ENCODE data around the gene ARMH1.

ARMH1 gene

DNA sequence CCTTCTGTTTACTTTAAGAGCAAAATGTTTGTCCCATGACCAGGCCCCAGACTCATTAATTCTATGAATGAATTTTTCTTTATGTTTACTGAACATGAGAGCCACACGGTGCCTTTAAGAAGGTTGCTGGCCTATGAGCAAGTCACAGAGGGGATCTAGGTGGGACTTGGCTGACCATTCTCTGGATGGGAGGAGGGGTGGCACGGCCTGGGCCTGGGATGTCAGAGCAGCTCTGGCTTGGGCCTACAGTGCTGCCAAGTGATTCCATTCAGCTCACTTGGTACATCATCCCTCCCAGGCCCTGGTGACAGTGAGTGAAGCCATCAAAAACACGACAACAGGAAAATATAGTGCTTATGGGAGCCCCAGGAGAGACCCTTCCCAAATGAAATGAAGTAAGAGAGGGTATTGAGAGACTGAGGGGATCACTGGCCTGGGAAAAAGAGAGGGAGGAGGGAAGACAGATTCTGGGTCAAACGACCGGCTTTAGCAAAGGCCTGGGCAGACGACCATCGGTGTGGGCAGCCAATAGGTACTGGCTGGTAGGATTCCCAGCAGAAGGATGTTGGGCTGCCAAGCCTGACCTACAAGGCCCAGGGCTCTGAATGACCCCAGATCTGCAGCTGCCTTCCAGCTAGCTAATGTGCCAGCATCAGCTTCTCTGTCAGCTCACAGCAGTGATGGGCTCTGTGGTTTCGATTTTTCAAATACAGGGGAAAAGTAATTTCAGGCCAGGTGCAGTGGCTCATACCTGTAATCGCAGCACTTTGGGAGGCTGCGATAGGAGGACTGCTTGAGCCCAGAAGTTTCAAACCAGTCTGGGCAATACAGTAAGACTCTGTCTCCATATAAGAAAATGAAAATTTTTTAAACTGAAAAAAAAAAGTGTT lies 3.5 kb upstream of the ARMH1 start:
- no peak for DNase-seq (ENCODE audit: low read depth)

DNA sequence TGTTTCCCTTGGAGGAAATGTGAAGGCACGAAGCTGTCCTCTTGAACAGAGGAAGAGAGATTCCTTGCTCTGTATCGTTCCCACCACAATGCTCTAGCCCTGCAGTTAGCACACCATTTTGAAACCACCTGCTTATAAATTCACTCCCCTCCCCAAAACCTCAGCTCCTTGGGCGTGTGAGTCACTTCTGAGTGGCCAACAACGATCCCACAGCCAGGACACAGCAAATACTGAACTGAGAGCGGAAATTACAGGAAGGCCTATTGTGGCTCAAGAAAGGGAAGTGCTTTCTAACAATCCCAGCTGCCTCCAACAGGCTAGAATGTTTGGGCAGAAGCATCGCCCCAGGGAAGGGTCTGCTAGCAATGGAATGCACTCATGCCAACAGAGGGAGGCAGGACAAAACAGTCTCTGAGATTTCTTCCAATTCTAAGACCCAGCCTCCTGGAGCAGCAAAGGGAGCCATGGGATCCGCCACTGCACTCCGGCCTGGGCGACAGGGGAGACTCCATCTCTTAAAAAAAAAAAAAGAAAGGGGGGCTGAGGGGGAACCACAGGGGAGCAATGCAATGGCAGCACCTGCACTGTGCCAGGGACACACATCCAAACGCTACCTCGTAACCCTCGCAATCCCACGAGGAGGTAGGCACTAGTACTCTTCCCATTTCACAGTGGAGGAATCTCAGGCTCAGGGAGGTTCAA lies 2.1 kb upstream of the ARMH1 start:
- DNase-seq (ENCODE audit: low read depth): peak; percentile 89

DNA sequence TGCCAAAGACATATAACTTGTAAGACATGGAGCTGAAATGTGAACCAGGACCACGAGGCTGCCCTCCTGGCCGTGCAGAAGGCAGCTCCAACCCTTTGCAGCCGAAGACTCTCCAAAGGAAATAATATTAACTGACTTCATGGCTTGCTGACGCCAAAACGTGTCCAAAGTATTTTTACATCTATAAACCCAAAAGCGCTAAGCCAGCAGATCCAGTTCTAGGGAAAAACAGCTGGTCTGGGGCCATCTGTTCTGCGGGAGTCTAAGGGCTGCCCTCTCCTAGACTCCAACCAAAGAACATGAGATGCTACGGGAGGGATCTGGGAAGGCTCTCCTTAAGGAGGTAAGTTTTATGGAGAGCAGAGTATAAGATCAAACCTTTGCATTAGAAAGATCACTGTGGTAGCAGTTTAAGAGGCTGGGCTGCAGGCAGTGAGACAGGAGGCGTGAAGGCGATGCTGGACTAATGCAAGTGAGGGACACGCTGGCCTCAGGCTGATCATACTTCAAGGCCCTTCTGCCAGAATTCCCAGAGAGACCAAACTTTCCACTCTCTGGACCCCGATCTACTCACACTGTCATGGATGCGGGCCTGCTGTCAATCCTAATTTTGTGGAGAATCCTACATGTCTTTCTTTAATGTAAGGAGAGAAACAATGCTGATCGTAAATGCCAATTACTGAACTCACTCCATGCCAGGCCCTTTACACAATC lies 1.4 kb upstream of the ARMH1 start:
- peak; percentile 7 for DNase-seq (ENCODE audit: low read depth)

DNA sequence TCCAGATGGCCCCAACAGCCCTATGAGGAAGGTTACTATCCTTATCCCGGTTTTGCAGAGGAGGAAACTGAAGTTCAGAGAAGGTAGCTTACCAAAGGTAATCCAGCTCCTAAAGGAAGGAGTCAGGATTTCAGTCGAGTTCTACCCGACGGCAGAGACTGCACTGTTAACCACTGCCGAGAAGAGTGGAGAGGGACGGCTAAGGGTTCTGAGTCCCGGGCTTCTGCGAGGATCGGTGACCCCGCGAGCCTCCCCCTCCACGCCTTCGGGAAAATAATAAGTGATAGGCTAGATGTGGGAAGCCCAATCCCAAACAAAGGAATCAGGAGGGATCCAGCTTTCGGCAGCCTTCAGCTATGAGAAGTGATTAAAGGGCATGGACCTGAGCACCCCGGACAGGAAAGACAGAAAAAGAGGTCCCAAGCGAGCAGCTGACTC lies 820 bp upstream of the ARMH1 start:
- DNase-seq (ENCODE audit: low read depth): no peak

DNA sequence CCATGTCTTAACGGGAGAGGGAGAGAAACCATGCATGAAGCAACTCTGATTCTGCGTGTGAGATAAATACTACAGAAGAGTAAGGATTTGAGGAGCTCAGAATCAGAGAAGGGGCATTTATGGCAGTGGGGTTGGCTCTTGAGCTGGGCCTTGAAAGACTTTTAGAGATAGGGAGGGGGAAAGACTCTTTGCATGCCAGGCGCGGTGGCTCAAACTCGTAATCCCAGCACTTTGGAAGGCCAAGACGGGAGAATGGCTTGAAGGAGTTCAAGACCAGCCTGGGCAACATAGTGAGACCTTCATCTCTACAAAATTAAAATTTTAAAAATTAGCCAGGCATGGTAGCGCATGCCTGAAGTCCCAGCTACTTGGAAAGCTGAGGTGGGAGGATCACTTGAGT lies 672 bp downstream of the ARMH1 start:
- no peak for DNase-seq (ENCODE audit: low read depth)

DNA sequence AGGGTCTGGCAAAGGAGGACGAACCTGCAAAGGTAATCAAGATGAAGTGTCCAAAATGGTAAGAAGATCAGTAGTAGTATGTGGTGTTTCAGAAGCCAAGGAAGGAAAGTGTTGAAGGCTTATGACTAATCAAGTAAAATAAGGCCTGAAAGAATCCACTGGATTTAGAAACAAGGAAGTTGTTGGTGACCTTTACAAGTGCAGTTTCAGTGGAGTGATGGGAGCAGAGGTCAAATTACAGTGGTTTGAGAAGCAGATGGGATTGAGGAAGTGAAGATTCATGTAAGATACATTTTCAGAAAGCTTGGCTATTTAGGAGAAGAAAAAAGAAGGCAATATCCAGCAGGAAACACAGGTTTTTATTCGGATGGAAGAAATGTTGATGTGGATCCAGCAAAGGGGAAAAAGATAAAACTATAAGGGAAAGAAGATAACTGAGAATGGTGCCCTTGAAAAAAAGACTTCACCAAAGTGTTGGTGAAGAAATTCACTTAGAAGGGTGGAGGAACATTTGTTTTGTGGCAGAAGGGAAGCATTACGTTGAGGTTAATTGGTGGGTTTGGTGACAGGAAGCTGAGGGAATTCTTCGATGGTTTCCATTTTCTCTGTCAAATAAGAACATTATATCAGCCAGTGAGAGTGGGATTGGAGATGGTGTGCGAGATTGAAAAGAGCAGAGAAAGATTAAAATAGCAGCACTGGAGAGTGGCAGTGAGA lies 2.1 kb downstream of the ARMH1 start:
- peak; percentile 73 for DNase-seq (ENCODE audit: low read depth)

DNA sequence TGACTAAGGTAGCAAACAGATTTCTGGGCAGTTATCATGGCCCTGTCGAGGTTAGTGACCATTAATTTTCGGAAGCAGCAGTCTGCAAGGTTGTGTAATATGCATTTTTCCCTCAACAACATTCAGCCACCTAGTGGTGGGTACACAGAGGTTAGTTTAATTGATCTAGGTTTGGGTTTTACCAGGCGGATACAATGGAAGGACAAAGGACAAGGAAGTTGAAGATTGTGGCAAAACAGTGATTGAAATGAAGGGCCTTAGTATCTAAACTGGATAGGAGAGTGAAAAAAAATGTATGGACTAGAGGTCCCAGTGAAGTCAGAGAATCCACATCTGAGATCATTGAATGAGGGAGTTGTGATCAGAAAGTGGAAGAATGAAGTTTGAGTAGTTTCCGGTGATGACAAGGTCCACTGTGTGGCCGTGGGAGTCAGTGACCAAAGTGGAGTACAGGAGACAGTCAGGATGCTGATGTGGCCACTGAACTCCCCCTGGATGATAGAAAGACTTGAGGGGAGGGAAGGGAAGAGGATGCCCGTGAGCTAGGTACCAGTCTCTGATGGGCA lies 2.8 kb downstream of the ARMH1 start:
- peak; percentile 77 for DNase-seq (ENCODE audit: low read depth)

DNA sequence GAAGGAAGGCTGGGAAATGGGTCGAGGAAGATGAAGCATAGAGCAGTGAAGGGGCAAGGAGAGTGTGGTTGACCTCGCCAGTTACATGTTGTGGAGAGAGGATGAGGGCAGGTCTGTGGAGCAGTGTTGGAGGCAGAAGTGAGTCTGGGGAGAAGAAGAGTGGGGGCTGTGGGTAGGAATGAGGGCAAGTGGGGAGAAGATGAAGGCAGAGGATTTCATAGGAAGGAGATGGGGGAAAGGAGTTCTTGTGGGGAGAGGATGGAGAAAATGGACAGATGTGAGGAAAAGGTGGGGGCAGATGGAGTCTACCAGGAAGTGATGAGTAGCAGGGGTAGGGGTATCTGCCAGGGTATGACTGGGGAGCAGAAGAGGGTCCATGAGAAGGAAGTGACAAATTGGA lies 3.6 kb downstream of the ARMH1 start:
- DNase-seq (ENCODE audit: low read depth): no peak

DNA sequence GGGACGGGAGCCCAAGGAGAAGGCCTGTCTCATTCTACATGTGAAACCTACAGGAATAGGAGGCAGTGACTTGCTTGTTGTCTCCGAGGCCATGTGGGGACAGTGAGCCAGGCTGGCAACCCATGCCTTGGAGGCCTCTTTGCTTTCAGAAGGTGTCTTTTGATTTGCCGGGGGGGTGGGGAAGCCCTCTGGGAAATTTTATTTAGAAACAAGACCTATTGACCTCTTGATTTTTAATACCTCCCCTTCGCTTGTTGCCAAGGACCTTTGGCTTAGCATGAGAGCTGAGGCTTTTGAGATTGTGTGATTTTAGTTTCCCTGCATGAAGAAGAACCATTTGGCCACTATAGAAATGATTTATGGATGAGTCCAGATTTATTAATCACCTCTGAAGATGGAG lies 4.1 kb downstream of the ARMH1 start:
- DNase-seq (ENCODE audit: low read depth): no peak

DNA sequence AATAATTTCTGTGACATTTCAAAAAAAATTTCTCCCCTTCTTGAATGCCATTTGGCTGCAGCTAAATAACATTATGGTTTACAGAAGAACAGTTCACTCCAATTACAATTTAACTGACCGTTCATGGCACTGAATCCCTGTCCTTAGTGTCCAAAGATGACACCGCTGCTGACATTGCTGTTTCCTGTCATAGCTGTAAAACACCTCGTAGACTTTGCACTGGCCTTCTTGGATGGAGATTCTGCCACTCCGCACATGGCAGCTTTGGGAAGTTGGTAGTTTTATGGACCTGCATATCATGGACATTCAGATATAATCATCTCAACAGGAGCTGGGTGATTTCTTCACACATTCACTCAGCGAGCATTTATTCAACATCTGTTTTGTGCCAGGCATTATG lies 5.0 kb downstream of the ARMH1 start:
- no peak for DNase-seq (ENCODE audit: low read depth)

DNA sequence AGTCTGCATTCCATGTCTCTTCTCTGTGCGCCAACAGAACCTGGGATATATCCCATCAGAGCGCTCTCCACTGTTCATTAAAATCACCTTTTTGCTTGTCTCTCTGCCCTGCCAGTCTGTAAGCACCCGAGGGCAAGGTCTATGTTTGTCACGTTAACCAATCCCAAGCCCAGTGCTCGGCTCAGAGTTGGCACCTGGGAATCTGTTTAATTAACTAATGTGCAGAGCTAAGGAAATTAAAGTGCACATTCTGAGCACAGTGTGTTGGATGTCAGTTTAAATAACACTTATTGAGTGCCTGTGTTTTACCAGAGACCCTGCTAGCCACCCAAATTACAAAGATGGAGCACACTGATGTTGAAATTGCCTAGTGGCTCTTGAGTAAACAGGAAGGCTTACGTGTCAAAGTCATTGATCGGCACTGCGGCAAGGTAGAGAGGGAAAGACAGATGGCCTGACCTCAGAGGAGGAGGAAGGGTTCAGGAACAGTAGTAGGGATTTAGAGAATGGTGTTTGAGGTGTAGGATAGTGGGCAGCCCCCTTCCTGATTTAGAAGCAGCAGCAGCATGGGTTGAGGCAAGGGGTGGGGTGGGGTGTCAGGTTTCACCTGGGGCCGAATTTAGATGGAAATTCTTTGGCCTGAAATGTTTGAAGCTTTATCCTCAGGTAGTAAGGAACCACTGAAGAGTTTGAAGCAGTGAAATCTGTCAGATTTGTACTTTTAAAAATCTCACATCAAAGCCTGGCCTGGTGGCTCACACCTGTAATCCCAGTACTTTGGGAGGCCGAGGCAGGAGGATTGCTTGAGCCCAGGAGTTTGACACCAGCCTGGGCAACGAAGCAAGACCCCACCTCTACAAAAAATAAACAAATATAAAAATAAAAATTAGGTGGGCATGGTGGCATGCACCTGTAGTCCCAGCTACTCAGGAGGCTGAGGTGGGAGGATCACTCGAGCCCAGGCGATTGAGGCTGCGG lies 7.7 kb downstream of the ARMH1 start:
- DNase-seq (ENCODE audit: low read depth): no peak

DNA sequence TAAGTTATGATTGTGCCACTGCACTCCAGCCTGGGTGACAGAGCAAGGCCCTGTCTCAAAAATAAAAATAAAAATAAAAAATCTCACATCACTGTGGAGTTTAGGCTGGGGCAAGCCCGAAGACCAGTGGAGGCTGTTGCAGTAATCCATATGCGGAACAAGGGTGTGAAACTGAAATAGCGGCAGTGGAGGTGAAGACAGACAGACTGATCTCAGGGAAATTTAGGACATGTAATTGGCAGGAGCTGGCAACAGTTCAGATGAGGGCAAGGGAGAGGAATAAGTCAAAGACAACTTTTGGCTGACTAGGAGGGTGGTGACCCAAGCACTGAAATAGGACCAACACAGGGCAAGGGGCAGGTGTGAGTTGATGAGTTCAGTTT lies 8.4 kb downstream of the ARMH1 start:
- DNase-seq (ENCODE audit: low read depth): no peak

DNA sequence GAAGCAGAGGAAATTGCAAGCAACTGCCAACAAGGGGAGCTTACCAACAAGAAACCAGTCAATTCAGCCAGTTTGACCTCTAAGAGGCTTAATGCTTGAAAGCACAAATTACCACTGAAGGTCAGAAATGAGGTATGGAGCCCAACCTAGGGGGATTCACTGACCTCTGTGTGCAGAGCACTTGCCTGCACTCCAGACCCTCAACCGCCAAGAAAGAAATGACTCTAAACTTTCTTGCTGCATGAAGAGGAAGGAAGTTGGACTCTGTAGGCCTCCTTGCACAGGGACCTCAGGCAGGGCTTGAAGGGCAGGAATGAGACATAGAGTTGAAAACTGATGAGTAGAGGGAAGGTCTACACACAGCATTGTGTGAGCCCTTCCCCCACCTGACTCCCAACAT lies 10.0 kb downstream of the ARMH1 start:
- DNase-seq (ENCODE audit: low read depth): no peak

DNA sequence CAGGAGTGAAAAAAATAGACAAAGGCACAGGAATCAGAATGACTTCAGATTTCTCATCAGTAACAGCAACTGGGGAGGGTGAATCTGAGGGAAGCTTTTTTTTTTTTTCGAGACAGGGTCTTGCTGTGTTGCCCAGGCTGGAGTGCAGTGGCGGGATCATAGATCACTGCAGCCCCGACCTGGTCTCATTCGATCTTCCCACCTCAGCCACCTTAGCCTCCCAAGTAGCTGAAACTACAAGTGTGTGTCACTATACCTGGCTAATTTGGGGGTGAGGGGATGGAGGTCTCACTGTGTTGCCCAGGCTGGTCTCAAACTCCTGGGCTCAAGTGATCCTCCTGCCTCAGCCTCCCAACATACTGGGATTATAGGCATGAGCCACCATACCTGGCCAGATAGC lies 10.7 kb downstream of the ARMH1 start:
- no peak for DNase-seq (ENCODE audit: low read depth)

DNA sequence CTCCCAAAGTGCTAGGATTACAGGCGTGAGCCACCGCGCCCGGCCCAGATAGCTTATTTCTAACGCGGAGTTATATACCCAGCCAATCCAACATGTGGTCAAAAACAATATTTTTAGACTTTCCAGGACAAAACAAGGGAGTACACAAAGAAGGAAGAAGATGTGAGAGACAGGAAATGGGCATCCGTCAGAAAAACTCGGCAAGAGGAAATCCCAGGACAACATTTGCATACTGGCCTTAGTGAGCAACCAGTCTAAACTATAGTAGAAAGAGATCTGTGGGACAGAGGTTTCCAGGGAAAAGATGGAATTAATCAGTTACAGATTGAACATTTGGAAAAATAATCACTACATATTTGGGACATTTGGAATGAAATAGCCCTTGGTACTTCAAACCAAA lies 11.4 kb downstream of the ARMH1 start:
- DNase-seq (ENCODE audit: low read depth): peak; percentile 15

DNA sequence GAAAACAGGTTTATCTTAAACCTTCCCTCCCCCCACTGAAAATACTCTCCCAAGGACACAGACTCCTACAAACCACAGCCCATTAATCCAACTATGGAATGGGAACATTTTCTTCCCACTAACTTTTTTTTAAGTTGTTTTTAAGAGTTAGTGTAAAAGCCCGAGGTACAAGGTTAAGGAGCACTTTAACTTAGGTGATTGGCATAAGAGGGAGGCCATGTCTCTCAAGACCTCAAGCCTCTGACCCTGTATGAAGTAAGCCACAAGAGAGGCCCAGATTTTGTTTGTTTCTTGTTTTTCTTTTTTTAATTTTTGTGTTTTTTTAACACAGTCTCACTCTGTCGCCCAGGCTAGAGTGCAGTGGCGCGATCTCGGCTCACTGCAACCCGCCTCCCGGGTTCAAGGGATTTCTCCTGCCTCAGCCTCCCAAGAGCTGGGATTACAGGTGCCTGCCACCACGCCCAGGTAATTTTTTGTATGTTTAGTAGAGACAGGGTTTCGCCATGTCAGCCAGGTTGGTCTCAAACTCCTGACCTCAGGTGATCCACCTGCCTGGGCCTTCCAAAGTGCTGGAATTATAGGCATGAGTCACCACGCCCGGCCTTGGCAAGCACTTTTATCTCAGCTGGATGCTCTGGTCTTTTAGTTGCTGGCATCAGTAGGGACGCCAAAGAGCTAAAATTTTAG lies 14.4 kb downstream of the ARMH1 start:
- DNase-seq (ENCODE audit: low read depth): no peak

DNA sequence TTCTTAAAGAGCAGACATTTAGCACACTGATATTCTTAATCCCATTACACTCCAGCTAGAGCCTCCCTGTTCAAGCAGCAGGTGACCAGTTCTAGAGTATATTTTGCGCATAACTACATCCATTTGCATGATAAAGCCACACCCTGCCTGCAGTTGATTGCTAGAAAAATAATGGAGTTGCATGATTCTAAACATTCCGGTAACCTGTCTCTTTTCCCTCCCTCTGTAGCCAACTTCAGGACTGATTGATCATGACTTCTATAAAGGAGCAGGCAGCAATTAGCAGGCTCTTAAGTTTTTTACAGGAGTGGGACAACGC lies 14.9 kb downstream of the ARMH1 start:
- no peak for DNase-seq (ENCODE audit: low read depth)

DNA sequence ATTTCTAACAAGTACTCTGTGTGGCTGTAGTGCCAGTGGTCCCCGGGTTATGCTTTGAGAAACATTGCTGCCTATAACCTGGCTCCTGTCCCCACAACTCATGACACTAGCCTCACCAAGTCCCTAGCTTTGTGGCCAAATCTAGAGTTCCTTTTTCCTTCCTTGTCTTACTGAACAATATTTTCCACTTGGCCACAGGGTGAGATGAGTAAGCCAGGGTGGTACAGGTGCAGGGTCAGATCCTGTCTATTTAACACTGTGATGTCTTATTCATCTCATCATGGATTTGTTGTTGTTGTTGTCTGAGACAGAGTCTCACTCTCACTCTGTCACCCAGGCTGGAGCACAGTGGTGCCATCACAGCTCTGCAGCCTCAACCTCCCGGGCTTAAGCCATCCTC lies 18.6 kb downstream of the ARMH1 start:
- DNase-seq (ENCODE audit: low read depth): no peak

DNA sequence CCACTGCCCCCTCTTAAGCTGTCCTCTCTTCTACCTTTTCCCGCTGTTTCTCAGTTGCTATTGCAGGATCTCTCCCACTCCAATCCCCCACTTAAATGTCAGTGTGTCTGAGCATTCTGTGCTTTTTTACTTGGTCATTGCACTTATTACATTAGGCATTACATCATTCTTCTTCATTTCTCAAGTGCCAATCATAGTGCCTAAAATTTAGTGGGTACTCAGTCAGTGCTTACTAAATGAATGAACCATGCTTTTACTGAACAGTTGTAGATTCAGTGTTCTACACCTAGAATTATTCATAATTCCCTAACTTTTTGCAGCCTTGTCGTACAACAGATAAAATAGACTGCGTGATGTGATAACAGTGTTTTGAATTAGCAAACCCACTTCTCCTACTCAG lies 19.4 kb downstream of the ARMH1 start:
- DNase-seq (ENCODE audit: low read depth): no peak

DNA sequence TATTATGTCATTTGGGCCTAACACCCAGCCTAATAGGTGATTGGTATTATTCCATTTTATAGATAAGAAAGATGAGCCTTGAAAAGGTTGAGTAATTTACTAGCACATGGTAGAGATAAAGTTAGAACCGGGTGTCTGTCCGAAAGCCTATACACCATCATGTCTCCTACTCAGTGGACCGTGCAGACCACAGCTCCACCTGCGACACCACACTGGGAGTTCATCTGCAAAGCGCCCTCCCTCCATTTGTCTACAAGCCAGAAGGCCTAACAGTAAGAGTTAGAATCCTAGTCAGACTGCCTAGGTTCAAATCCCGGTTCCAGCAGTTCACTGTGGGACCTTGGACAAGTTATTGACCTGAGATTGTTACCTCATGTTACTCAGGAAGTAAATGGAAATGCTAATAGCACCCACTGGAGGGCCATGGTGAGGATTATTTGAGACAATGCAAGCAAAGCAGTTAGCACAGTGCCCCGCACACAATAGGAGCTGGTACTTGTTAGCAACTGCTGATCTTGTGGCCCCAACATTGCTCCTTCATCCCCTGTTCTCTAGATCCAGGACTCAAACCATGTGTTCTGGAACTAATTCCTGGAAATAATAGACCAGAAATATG lies 20.5 kb downstream of the ARMH1 start:
- no peak for DNase-seq (ENCODE audit: low read depth)

Measured in ELR (cell line).